CD4-positive, alpha-beta T cell treated with Interferon alpha-2 for 1 hour (primary cell): Measurements from ENCODE around the gene SRSF7.
A peak's percentile ranks its signal among the peaks of the same experiment; 100 is the strongest.
"Not testable (repeated sequence)": the region's sequence is repeated elsewhere in the genome, so short reads cannot be mapped to it uniquely, and the experiment has no call there.

Experiments
- DNase-seq, 2 donors: peaks; one replicate each; pipeline ENCODE4 v3.0.0-alpha.2; 2020 to 2022

The SRSF7 gene

DNA sequence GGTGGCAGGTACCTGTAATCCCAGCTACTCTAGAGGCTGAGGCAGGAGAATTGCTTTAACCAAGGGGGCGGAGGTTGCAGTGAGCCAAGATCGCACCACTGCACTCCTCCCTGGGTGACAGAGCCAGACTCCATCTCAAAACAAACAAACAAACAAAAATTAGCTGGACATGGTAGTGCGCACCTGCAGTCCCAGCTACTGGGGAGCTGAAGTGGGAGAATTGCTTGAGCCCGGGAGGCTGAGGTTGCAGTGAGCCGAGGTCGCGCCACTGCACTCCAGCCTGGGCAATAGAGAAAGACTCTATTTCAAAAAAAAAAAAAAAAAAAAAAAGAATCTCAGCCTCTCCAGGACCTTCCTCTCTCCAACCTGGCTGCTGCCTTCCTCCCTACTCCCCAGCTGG, 20.1 kb downstream of the SRSF7 start:
- no peak for DNase-seq

DNA sequence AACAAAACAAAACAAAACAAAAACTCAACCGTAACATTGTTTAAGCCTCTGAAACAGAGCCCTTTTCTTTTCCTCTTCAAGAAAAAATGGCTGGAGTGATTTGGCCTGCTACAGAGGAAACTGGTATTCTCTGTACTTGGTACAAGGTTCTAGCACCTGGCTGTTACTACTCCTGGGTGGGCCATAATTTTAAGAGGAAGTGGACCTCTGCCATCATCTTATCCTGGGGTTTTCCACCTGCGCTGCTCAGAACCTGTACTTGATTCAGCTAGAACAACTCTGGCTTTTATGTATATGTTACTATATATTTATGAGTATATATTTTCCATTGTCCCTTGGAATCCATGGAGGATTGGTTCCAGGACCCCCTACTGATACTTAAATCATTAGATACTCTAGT, 22.5 kb downstream of the SRSF7 start:
- DNase-seq: no peak

DNA sequence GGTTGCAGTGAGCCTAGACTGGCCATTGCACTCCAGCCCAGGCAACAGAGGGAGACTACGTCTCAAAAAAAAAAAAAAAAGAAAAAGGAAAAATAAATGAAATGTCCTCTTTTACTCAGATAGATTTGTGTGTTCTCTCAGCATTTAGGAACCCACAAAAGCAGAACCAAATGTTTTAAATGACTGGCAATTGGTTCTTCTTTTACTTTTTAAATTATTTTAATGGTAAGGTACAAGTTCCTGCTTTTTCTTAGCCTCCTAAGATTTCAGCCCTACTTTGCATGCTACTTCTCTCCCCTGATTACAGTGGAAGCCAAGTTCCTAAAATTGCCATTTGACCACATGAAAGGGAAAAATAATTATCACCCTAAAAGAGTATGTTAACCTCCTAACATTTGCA, 23.5 kb downstream of the SRSF7 start:
- no peak for DNase-seq

DNA sequence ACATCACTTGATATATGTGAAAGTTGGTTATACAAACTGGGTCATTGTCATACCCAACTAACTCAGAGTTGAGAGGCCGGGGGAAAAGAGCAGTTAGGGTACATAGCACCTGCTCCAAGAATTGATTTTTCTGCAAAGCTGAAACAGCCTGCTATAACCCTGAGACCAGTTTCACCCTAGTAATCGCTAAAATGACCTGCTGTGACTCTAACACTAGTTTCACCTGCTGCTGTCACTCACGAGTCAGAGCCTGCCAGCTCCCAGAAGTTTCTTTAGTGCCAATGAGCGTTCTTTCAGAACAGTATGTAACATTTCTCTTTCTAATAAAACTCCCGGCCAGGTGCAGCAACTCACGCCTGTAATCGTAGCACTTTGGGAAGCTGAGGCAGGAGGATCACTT, 28.0 kb downstream of the SRSF7 start:
- DNase-seq: no peak

DNA sequence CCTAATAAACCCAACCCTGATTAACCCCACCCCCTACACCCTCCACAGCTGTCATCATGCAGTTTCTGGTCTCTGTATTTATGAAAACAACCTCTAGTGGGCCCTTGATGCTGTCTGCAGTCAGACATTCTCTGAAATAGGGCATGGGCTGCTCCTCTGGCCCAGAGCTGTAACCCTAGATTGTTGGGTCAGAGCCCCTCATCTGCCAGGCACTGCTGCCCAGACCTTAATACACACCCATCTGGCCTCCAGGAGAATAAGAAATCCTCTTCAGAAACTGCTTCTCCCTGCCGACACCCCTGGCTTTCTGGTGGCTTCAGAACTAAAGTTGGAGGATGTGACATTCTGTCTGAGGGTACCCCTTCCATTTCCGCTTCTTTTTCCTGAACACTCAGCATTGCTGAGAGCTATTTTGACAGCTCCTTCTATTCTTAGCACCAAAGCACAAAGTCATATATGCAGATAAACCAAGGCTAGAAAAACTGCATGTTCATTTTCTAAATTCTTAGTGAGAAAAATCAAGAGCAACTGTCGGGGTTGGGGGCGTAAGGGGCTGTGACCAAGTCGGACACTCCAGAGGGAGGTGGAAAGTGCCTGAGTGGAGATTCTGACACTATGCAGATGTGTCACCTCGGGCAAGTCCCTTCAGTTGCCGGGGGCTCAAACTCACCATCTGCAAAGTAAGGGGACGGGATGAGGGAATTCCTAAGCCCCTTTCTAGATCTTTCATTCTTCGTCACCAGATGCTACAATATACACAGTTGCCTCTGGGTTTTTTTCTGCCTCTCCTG, 28.7 kb downstream of the SRSF7 start:
- peak; percentile 15 to 54 for DNase-seq

DNA sequence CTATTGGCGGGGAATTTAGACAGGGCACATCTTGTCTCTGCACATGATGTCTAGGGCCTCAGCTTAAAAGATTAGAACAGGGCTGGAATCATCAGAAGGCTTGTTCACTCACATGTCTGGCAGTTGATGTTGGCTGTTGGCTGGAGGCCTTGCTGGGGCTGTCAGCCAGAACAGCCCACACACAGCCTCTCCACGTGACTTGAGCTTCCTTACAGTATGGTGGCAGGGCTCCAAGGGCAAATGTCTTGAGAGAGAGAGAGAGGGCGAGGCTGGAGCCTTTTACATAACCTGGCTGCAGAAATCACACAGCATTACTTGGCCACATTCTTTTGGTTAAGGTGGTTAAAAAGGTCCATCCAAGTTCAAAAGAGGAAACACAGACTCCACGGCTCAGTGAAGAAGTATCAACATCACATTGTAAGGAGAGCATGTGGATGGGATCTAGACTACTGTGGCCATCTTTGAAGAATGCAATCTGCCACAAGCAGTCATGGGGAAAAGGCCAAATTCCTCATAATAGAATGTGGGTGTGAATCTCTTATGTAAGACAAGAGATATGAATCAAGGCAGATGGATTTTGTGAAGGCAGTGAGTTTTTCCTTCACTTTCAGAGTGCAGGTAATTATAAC, 30.4 kb downstream of the SRSF7 start:
- DNase-seq: no peak

DNA sequence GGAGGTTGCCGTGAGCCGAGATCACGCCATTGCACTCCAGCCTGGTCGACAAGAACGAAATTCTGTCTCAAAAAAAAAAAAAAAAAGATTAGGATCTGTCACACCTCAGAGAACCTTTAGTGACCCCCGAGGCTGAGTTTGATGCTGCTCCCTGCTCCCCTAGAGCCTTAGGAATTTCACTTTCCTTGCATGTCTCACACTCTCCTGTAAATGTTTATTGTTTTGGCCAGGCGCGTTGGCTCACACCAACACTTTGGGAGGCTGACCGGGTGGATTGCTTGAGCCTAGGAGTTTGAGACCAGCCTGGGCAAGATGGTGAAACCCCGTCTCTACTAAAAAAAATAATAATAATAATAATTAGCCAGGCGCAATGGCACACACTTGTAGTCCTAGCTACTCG, 31.5 kb downstream of the SRSF7 start:
- no peak for DNase-seq

DNA sequence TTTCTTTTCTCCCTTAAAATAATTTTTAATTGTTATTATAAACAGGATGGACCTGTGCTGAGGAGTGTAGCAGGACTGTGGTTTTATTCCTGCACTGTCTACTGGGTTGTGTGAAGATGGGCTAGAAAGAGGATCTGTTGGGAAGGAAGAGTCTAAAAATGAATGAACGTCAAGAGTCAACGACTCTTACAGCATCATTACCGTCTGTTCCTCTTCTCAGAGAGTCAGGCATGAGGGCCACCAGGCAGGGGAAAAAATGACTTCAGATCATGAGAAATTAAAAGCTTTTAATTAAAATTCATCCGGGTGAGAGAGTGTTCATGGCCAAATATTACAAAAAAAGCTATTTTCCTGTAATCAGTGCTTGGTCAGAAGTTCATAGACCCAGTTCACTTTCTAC, 32.6 kb downstream of the SRSF7 start:
- no peak for DNase-seq

DNA sequence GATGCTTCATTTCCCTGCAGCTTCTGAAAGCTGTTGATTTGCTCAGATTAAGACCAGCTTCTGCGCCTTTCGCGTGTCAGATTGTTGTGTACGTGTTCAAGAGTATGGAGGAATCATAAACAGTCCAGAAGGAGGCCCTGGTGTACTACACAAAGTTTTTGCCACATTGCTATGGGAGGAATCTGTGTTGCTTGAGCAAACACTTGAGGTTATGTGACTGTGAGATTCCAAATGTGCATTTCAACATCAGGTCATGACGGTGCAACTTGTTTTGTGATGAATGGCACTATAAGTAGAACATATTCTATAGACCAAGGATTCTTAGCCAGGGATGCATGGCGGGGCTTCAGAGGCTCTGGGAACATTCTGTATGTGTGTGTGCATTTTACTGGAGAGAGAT, 35.0 kb downstream of the SRSF7 start:
- DNase-seq: no peak

DNA sequence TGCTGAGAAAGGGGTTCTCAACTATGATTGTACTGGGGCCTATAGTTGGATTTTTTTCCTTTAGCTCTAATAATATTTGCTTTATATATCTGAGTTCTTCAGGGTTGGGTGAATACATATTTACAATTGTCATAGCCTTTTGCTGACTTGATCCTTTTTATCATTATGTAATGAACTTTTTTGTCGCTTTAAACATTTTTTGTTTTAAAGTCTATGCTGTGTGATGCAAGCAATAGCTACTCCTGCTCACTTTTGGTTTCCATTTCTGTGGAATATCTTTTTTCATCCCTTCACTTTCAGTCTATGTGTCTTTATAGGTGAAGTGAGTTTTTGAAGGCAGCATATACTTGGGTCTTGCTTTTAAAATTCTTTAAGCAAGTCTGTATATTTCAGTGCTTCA, 36.2 kb downstream of the SRSF7 start:
- not testable (repeated sequence) for DNase-seq

DNA sequence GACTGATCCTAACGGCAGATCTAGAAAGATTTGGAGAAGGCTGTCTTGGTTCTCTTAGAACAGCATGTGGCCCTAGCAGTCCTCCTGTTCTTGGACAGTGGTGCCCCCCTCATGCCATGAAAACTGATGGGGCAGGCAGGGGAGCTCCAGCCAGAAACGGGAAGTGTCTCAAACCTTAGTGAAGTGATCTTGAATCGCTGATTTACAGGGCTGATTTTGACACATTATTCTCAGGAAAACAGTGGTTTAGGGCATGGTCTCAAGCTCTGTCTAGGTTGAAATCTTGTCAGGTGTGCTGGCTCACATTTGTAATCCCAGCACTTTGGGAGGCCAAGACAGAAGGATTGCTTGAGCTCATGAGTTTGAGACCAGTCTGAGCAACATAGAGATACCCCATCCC, 37.8 kb downstream of the SRSF7 start:
- no peak for DNase-seq

DNA sequence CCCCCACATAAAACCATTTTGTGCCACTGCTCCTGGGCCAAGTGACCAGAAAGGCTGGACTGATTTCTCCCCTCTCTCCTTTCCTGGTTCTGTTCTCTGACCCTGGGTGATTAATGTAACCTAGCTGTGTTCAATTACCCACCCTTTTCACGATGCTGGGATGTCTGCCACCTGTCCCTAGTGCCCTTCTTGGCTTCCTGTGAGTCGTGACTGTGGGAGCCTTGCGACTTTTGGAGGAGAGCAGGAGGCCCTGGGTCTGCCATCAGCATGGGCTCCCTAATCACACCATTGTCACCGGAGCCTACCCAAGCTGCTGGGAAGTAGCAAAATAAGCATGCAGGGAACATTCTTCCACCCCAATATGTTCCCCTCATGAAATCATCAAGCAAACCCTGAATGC, 38.3 kb downstream of the SRSF7 start:
- no peak for DNase-seq

DNA sequence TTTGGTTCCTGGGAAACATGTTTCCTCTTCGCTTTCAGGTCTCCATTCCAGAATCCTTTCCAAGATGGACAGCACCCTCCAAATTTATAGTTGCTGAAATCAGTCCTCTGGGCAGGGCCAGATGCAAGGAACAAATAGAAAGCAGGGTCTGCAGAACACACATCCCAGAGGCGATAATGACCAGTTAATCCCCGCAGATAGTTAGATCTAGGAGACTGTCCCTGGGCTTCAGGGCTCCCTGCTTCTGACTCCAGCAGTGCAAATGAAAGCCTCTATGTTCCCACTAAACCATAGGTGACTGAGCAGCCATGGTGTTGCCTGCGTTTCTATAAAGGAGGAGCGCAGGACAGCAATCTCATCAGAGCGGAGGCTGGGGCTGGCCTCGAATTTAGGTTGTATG, 38.7 kb downstream of the SRSF7 start:
- DNase-seq: no peak

DNA sequence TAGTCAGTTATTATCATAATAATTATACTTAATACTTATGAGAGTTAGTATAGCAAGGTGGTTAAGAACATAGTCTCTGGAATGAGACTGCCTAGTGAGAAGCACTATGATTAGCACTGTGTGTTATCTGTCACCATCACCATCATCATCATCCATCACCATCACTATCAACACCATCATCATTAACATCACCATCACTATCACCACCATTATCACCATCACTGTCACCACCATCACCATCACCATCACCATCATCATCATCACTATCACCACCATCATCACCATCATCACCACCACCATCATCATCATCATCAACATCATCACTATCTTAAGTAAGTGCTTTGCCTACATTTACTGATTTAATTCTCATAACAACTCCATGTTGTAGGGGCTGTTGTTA, 39.6 kb downstream of the SRSF7 start:
- DNase-seq: no peak

DNA sequence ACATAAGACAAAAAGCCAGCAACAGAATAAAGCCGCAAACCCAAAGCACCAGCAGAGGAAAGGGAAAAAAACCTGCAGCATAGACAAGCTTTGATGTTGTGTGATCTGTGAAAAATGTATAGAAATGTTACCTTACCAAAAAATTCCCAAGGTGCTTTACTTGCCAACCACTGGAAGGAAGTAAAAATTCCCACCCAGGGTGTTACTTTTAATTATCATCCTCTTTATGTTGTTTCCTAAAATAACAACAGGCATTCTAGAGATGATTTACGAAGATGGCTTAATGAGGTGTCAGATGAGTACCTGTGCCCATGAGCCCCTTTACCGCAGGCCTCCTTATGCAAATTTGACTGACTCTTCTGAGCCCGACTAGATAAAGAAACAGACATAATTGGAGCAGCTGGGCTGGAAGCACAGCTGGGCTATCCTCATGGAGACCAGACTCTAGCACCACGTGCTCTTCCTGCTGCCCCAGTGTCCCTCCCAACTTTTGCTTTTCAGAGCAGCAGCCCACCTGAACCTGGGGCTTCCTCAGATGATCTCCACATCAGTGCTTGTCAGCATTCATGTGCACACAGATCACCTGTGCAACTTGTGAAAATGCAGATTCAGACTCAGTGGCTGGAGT, 41.5 kb downstream of the SRSF7 start:
- peak; percentile 16 to 72 for DNase-seq

DNA sequence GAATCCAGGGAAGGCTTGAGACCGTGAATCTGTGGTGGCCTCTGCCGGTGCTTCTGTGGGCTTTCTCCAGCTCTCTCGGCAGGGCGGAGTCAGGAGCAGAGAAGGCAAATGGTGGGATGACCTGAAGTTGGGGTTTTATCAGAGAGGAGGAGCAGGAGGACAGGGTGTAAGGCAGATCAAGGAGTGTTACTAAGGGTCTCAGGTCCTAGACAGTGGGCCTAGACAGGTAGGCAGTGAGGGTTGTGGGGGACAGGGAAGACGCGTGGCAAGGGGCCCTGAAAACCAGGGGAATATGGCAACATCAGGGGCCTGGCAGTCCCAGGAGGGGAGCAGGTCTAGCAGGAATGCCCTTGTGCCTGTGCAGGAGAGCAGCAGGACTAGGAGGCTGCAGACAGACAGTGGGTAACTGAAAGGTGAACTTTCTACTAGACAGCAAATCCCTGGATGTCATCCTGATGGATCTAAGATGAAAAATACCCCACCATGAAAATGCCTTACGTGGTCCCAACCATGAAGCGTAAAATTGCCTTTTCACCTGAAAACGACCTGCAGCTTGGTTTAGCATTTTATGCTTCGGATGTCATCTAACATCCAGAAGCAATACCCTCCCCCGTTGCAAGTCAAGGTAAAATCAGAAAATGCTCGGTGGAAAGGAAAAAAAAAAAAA, 42.1 kb downstream of the SRSF7 start:
- DNase-seq: no peak

DNA sequence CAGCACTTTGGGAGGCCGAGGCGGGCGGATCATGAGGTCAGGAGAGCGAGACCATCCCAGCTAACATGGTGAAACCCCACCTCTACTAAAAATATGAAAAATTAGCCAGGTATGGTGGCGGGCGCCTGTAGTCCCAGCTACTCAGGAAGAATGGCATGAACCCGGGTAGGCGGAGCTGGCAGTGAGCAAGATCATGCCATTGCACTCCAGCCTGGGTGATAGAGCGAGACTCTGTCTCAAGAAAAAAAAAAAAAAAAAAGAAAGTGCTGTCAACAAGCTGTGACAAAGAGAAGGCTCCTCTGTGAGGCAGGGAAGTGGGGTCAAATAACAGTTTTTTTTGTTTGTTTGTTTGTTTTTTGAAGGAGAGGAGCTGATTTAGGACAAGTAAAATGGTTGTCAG, 42.7 kb downstream of the SRSF7 start:
- not testable (repeated sequence) for DNase-seq

DNA sequence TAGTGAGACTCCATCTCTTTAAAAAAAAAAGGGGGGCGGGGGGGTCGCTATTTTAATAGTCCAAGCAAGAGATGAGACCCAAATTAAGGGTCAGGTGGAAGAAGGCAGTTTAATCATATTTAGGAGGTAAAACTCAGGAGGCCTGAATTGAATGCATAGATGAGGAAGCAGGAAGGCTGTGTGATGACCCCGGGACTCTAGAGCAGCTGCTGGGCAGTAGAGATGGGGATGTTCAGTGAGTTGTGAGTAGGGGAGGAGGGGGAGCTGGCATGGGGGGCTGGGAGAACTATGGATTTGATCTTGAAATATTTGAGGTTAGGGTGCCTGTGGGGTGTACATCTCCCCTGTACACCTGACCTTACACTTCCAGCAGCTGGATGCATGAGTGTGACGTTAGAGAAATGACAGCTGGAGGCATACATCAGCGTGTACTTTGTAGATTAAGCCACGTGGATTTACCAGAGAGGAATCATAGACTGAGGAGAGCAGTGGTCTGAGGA, 44.3 kb downstream of the SRSF7 start:
- DNase-seq: no peak

DNA sequence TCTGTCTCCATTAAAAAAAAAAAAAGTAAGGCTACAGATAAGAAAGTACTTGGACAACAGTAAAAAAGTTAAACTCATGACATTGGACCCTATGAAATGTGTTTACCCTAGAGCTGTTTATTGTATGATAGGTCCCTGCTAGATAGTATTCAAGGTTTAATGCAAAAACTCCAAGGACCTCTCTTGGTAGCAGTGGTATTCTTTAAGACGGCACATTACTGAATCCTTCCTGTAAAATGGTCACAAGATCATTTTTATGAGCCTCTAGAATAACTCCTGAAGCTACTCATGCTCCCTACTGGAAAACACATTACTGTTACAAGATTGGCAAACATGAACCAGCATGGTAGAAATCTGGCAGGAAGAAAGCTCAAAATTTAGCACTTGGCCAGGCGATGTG, 46.5 kb downstream of the SRSF7 start:
- DNase-seq: no peak

DNA sequence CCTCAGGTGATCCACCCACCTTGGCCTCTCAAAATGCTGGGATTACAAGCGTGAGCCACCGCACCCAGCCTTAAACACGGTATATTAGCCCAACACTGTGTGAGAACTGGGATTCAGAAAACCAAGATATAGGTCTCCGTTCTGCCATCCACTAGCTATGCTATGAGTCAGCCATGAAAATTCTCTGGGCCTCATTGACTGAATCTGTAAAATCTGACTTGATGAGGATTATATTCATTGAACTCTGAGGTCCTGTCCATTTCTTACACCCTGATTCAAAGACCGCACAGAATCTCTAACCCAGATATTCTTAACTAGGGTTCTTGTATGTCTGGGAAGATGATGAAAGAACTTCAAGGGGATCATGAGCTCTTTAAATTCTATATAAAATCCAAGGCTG, 47.8 kb downstream of the SRSF7 start:
- DNase-seq: not testable (repeated sequence)

DNA sequence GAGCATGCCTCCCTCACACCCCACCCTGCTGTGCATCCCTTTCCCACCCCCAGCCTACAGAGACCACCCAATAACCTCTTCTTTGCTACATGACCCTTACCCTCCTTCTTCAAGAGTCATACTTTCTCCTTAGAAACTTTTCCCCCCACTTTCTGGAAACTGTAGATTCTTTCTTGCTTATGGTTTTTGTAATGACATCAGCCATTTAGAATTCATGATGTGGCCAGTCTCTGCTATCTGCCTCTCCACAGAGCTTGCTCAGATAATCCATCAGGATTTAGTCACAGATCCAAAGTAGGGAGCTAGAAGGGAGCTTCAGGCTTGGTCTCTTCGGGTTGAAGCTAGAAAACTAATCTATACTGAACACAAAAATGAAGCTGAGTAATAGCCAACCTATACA, 48.7 kb downstream of the SRSF7 start:
- DNase-seq: no peak

DNA sequence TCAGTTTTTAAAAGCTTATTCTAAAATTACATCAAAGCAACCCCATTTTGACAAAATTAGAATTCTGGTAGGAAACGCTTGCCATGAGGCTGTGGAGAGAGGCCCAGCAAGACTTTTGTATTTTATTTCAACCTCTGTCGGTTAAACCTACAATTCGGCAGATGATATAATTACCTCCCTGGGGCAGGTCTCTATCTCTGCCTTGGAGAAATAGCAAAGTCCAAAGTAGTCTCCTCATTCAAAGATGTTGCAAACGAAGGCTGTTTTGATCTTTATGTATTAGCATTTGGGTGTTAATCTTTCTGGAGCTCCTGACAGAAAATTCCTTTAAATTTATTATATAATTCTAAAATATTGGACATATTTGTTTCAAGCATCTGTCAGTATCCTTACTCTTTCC, 49.6 kb downstream of the SRSF7 start:
- no peak for DNase-seq

DNA sequence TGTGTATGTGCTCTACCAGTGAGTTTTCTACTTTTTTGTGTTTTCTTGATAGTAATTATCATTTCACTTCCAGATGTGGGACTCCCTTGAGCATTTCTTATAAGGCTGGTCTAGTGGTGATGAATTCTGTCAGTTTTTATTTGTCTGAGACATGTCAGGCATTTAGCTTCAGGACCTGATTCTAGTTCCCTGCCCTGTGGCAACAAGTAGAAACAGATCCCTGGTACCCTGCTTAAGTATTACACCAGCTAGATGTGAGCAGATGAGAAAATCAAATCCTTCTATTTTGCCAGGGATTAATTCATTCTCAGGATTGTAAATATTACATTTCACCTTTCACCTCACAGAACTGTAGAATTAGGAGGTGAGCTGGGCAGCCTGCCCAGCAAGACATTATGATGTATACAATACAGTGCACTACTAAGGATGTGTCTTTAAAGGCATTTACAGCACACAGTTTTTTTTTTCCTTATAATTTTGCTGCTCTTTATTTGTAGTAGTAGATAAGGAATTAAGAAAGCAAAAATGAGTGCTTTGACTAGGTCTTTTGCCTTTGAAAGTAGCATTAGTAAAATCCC, 50.2 kb downstream of the SRSF7 start:
- DNase-seq: no peak
